HG02840 (cell line): Measurements from ENCODE around the gene ROMO1.
"Not testable (repeated sequence)": the region's sequence is repeated elsewhere in the genome, so short reads cannot be mapped to it uniquely, and the experiment has no call there.

ENCODE experiments used
- ATAC-seq: cut with Tn5 transposase; IDR thresholded peaks from one replicate; pipeline ENCODE4 v1.9.1; 2021; ENCODE audit warnings: mild to moderate bottlenecking, moderate library complexity, moderate number of reproducible peaks; ENCODE audit not compliant: unreplicated experiment, low FRiP score

The ROMO1 gene

GRCh38 chr20:35680452-35681183 is 18.6 kb upstream of the ROMO1 start:
- no peak for ATAC-seq

- ATAC-seq, result no peak
Observed at GRCh38 chr20:35681960-35682359, 17.2 kb upstream of the ROMO1 start.

- not testable (repeated sequence) for ATAC-seq
Observed at GRCh38 chr20:35685368-35685767, 13.8 kb upstream of the ROMO1 start.

- ATAC-seq, result not testable (repeated sequence)
Observed at GRCh38 chr20:35686872-35687271, 12.3 kb upstream of the ROMO1 start.

GRCh38 chr20:35690265-35690664 is 8.9 kb upstream of the ROMO1 start:
- ATAC-seq, result no peak

GRCh38 chr20:35695245-35695749 is 3.9 kb upstream of the ROMO1 start:
- no peak for ATAC-seq

- no peak for ATAC-seq
Observed at GRCh38 chr20:35695978-35696377, 3.2 kb upstream of the ROMO1 start.

- ATAC-seq, result no peak
Observed at GRCh38 chr20:35697696-35698297, 1.4 kb upstream of the ROMO1 start.

GRCh38 chr20:35698298-35699126 is 693 bp upstream of the ROMO1 start:
- peak; percentile 11 for ATAC-seq

- no peak for ATAC-seq
Observed at GRCh38 chr20:35699957-35700624, 886 bp downstream of the ROMO1 start.

- ATAC-seq, result no peak
Observed at GRCh38 chr20:35700625-35701148, 1.5 kb downstream of the ROMO1 start.

GRCh38 chr20:35702051-35702823 is 3.0 kb downstream of the ROMO1 start:
- ATAC-seq, result no peak

GRCh38 chr20:35702824-35703695 is 3.9 kb downstream of the ROMO1 start:
- no peak for ATAC-seq

- ATAC-seq, result no peak
Observed at GRCh38 chr20:35704514-35705261, 5.5 kb downstream of the ROMO1 start.

GRCh38 chr20:35705894-35706293 is 6.7 kb downstream of the ROMO1 start:
- ATAC-seq, result not testable (repeated sequence)

GRCh38 chr20:35706591-35707529 is 7.7 kb downstream of the ROMO1 start:
- ATAC-seq, result not testable (repeated sequence)

- no peak for ATAC-seq
Observed at GRCh38 chr20:35708502-35708901, 9.3 kb downstream of the ROMO1 start.
